ENCODE measurements around the gene TSPAN16. TPM values are rescaled to one million over a fixed set of nuclear protein-coding genes. Genes with fewer than 3 reads are reported as not detected.

The TSPAN16 gene
- total RNA-seq, 4 donors from 2014 or later: not detected

DNA sequence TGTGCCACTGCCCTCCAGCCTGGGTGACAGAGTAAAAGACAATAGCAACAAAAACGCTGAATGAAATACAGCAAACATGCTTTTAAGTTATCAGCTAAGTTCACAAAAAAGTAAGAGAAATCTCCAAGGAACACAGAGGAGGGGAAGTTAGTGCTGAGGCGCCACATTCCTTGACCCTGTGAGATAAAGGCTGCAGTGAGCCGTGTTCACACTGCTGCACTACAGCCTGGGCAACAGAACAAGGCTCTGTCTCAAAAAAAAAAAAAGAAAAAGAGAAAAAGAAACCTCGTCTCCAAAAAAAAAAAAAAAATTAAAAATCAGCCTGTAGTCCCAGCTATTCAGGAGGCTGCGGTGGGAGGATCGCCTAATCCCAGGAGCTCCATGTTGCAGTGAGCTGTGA lies 17.3 kb upstream of the TSPAN16 start:
- no peak overlapping the region for H3K27ac ChIP-seq
- 37% methylated on average over 3 of the region's 6 CpGs; no CpG with 5 or more reads in 1 of the 2 donors for WGBS, 2 donors (ENCODE audit: low coverage in 1 of 2)
- no peaks in the 10 kb centered on the region for H3K27me3 ChIP-seq
- no peak for ATAC-seq
- no peaks in the 10 kb centered on the region for H3K4me1 ChIP-seq
- TF ChIP-seq, protein P1, sequence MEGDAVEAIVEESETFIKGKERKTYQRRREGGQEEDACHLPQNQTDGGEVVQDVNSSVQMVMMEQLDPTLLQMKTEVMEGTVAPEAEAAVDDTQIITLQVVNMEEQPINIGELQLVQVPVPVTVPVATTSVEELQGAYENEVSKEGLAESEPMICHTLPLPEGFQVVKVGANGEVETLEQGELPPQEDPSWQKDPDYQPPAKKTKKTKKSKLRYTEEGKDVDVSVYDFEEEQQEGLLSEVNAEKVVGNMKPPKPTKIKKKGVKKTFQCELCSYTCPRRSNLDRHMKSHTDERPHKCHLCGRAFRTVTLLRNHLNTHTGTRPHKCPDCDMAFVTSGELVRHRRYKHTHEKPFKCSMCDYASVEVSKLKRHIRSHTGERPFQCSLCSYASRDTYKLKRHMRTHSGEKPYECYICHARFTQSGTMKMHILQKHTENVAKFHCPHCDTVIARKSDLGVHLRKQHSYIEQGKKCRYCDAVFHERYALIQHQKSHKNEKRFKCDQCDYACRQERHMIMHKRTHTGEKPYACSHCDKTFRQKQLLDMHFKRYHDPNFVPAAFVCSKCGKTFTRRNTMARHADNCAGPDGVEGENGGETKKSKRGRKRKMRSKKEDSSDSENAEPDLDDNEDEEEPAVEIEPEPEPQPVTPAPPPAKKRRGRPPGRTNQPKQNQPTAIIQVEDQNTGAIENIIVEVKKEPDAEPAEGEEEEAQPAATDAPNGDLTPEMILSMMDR (IDR thresholded peaks at IDR 0.05): no peak
- TF ChIP-seq EP300 (IDR thresholded peaks at IDR 0.05) (no peak), POLR2AphosphoS5 (IDR thresholded peaks at IDR 0.05) (no peak), POLR2A (IDR thresholded peaks at IDR 0.05) (no peak)
- H3K9me3 ChIP-seq: no peaks in the 10 kb centered on the region
- no peaks in the 10 kb centered on the region for H3K36me3 ChIP-seq
- no peak overlapping the region for H3K4me3 ChIP-seq

DNA sequence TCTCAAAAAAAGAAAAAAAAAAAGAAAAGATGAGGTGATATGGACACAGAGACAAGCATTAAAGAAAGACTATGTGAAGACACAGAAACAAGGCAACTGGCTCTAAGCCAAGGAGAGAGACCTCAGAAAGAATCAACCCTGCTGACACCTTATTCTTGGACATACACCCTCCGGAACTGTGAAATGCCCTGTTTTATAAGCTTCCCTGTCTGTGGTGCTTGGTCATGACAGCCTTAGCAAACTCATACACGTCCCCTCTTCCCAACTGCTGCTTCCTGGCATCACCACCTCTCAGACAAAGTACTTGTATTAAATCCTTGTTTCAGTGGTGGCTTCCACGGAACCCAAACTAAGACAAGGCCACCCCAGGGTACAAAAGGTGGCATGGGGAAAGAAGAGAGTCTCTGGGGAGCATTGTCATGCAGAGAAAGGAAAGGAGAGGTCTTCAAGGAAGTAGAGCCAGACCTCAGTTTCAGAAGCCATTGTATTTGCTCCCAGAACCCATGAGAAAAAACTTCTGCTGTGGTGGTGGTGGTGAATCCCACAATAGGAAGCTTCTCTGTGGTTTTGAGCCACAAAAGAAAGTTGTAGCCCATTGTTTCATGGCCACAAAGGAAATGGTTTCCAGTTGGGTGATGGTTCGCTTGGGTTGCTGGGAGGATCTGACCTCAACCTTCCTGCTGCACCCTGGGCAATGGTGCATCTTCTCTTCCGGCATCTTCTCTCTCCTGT lies 16.3 kb upstream of the TSPAN16 start:
- Histone ChIP-seq H3K9me3 (no peaks in the 10 kb centered on the region), H3K27me3 (no peaks in the 10 kb centered on the region), H3K27ac (no peak overlapping the region), H3K4me3 (no peak overlapping the region), H3K36me3 (no peaks in the 10 kb centered on the region), H3K4me1 (no peaks in the 10 kb centered on the region)
- TF ChIP-seq, protein P1 (IDR thresholded peaks at IDR 0.05): no peak
- TF ChIP-seq POLR2AphosphoS5 (IDR thresholded peaks at IDR 0.05): no peak
- 72 to 80% methylated on average over 2 to 5 of the region's 5 CpGs for WGBS, 2 donors (ENCODE audit: low coverage in 1 of 2)
- no peak for ATAC-seq

DNA sequence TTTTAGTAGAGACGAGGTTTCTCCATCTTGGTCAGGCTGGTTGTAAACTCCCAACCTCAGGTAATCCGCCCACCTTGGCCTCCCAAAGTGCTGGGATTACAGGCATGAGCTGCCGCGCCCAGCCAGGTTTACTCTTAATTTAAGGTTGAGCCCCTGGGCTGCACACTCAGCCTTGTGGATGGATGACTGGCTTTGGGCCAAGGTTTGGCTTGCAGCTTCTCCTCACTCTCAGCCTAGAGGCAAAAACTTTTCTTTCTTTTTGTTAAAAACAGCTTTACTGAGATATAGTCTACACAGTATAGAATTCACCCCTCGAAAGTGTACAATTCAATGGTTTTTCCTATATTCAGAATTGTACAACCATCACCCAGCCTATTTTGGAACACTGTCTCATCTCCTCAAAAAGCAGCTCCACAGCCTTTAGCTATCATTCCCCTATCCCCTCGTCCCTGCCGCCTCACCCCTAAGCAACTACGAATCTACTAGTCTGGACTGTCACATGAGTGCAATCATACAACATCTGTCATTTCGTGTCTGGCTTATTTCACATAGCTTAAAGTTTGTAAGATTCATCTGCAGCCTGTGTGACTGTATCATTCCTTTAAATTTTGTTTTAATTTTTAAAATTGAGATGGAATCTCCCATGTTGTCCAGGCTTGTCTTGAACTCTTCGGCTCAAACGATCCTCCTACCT lies 14.5 kb upstream of the TSPAN16 start:
- H3K27ac ChIP-seq: no peak overlapping the region
- no peaks in the 10 kb centered on the region for H3K36me3 ChIP-seq
- TF ChIP-seq EP300 (IDR thresholded peaks at IDR 0.05) (no peak), POLR2A (IDR thresholded peaks at IDR 0.05) (no peak), POLR2AphosphoS5 (IDR thresholded peaks at IDR 0.05) (no peak)
- TF ChIP-seq, protein P1 (IDR thresholded peaks at IDR 0.05): no peak
- no peaks in the 10 kb centered on the region for H3K9me3 ChIP-seq
- peaks cover 0 to 3% (median 0%) of the 10 kb centered on the region in 3 donors for H3K4me1 ChIP-seq
- 35 to 37% methylated on average over 8 of the region's 11 CpGs for WGBS, 2 donors (ENCODE audit: low coverage in 1 of 2)
- H3K4me3 ChIP-seq: no peak overlapping the region
- no peaks in the 10 kb centered on the region for H3K27me3 ChIP-seq
- ATAC-seq: no peak

DNA sequence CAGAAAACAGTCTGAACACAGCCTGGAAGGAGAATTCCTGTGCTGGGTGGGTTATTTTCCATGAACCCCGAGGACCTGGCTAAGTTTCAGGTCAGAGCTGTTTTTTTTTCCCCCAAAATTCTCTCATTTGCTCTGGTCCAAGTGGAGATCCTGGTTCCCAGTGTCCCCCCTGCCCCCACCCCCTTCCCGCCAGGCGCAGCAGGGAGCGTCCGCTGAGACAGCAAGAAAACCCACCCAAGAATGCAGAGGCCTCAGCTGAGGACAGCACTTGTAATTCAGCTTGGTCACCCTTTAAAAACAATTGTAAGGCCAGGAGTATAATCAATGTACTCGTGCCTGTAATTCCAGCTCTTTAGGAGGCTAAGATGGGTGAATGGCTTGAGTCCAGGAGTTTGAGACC lies 11.4 kb upstream of the TSPAN16 start:
- WGBS, 2 donors (ENCODE audit: low coverage in 1 of 2): 40 to 44% methylated on average over 1 to 3 of the region's 6 CpGs

More for the DNA sequence above, 11.4 kb upstream of the TSPAN16 start:
- ATAC-seq: no peak
- H3K9me3 ChIP-seq: no peaks in the 10 kb centered on the region
- no peak overlapping the region for H3K4me3 ChIP-seq
- no peaks in the 10 kb centered on the region for H3K36me3 ChIP-seq
- no peak for TF ChIP-seq EP300 (IDR thresholded peaks at IDR 0.05)
- no peak for TF ChIP-seq POLR2A (IDR thresholded peaks at IDR 0.05)
- TF ChIP-seq, protein P1 (IDR thresholded peaks at IDR 0.05): no peak
- no peak for TF ChIP-seq POLR2AphosphoS5 (IDR thresholded peaks at IDR 0.05)
- peaks cover 0 to 9% (median 0%) of the 10 kb centered on the region in 3 donors for H3K4me1 ChIP-seq
- H3K27ac ChIP-seq: no peak overlapping the region
- no peaks in the 10 kb centered on the region for H3K27me3 ChIP-seq

Data from gastroesophageal sphincter (tissue), 4 donors.